Keratinocyte (primary cell): ENCODE data around the gene ELF2.

ENCODE experiments used
- CTCF ChIP-seq, 3 experiments: IDR thresholded peaks in 1 of 3; conservative IDR thresholded peaks in 1 of 3; optimal IDR thresholded peaks in 1 of 3; 2 replicates in 2 of 3; 3 replicates in 1 of 3; pipeline versions ENCODE3 to v1.5.1; 2011; ENCODE audit warnings: low read length in 3 of 3, mild to moderate bottlenecking in 3 of 3, moderate library complexity in 2 of 3, control low read depth in 1 of 3, inconsistent platforms in 1 of 3; ENCODE audit not compliant: insufficient read depth in 2 of 3; ENCODE audit errors: extremely low read depth in 1 of 3
- EZH2 ChIP-seq: IDR thresholded peaks from one replicate; pipeline ENCODE4 v1.6.1; 2012; ENCODE audit warnings: inconsistent platforms, mild to moderate bottlenecking, low read length, moderate library complexity

GRCh38 chr4:139177049-139177868 is at the start of gene ELF2:
- no peak for TF ChIP-seq EZH2
- no peak for TF ChIP-seq CTCF (optimal IDR thresholded peaks at IDR 0.05 in 1 of 3, IDR thresholded peaks at IDR 0.05 in 1 of 3, conservative IDR thresholded peaks at IDR 0.05 in 1 of 3; ENCODE audit: extremely low read depth in 1 of 3, insufficient read depth in 2 of 3, low read length in 3 of 3)
